Prostate gland (tissue), 2 donors: Measurements from ENCODE around the gene EFCAB8. TPM values are rescaled to one million over a fixed set of nuclear protein-coding genes. Genes with fewer than 3 reads are reported as not detected.

Source experiments
- DNase-seq: peaks from one replicate; pipeline ENCODE4 v3.0.0-alpha.2; 2019; ENCODE audit warnings: low spot score
- H3K27ac ChIP-seq, 2 donors: fragments of 200-600 bp; sonication (generic); 2 replicates each; pipeline ENCODE4 v1.5.1; 2017 to 2019
- H3K27me3 ChIP-seq: fragments of 200-600 bp; sonication (generic); replicated peaks from 2 replicates; pipeline ENCODE4 v1.5.1; 2019; ENCODE audit not compliant: insufficient read depth
- H3K36me3 ChIP-seq, 2 donors: fragments of 200-600 bp; sonication (generic); 1 replicate in 1 of 2; 2 replicates in 1 of 2; pipeline versions ENCODE4 v1.5.1 to v1.8.1; 2017 to 2019
- H3K4me1 ChIP-seq: fragments of 200-600 bp; sonication (generic); replicated peaks from 2 replicates; pipeline ENCODE4 v1.5.1; 2019
- H3K4me3 ChIP-seq, 2 donors: fragments of 200-600 bp; sonication (generic); 2 replicates each; pipeline ENCODE4 v1.5.1; 2017 to 2019
- H3K9me3 ChIP-seq: fragments of 200-600 bp; sonication (generic); 2 replicates; pipeline ENCODE4 v1.5.1; 2017
- CTCF ChIP-seq, 4 experiments: fragments of 200-600 bp in 2 of 4; fragments of 450-650 bp in 2 of 4; sonication (generic) in 2 of 4; IDR thresholded peaks; 1 replicate in 3 of 4; 2 replicates in 1 of 4; pipeline ENCODE4 v1.5.1; 2016 to 2019; ENCODE audit warnings: antibody characterized with exemption in 4 of 4, mild to moderate bottlenecking in 2 of 4, moderate library complexity in 2 of 4
- POLR2A ChIP-seq: fragments of 450-650 bp; IDR thresholded peaks from one replicate; pipeline ENCODE4 v1.6.1; 2016; ENCODE audit warnings: antibody characterized with exemption, mild to moderate bottlenecking
- POLR2AphosphoS5 ChIP-seq: sonication (generic); formaldehyde crosslinking; IDR thresholded peaks from one replicate; pipeline ENCODE4 v1.6.1; 2017; ENCODE audit warnings: antibody characterized with exemption
- WGBS: methylation state at CpG from one replicate; pipeline ENCODE4 v1.1.5; 2018; 5-methylcytosine and 5-hydroxymethylcytosine counted together
- intact Hi-C: fragments of 100-400 bp; cut with DNase I; formaldehyde crosslinking; loops from one replicate; pipeline ENCODE4 v1.14.2; 2022
- total RNA-seq, 2 donors: library from RNA; depleted of rRNA; stranded (reverse); fragments of >200 nt; gene quantifications; one replicate each; pipeline ENCODE4 v1.1.0, GENCODE V29; 2016

Gene EFCAB8
- total RNA-seq, 2 donors from 2014 or later: 0.87 to 1.8 TPM

GRCh38 chr20:32909896-32910571 is 51.3 kb downstream of the EFCAB8 start:
- intact Hi-C loops: no loop called here
- Histone ChIP-seq H3K9me3 (no peaks in the 10 kb centered on the region), H3K4me1 (no peaks in the 10 kb centered on the region), H3K27ac (no peak overlapping the region), H3K4me3 (no peak overlapping the region), H3K27me3 (no peaks in the 10 kb centered on the region), H3K36me3 (no peaks in the 10 kb centered on the region)
- no peak for DNase-seq
- 85% methylated on average over 14 of the region's 14 CpGs for WGBS
- TF ChIP-seq POLR2A: no peak
- no peak for TF ChIP-seq POLR2AphosphoS5
- TF ChIP-seq CTCF (IDR thresholded peaks at IDR 0.05): no peak

GRCh38 chr20:32911355-32911754 is 52.6 kb downstream of the EFCAB8 start:
- no peaks in the 10 kb centered on the region for H3K4me1 ChIP-seq
- H3K9me3 ChIP-seq: no peaks in the 10 kb centered on the region
- H3K27ac ChIP-seq: no peak overlapping the region
- H3K27me3 ChIP-seq: no peaks in the 10 kb centered on the region
- no peak for DNase-seq
- no peak overlapping the region for H3K4me3 ChIP-seq
- H3K36me3 ChIP-seq: no peaks in the 10 kb centered on the region
- TF ChIP-seq POLR2AphosphoS5 (no peak), POLR2A (no peak), CTCF (IDR thresholded peaks at IDR 0.05) (no peak)
- 71% methylated on average over 13 of the region's 13 CpGs for WGBS
- intact Hi-C loops: no loop called here

- Histone ChIP-seq H3K27me3 (no peaks in the 10 kb centered on the region), H3K4me3 (no peak overlapping the region), H3K9me3 (no peaks in the 10 kb centered on the region), H3K4me1 (no peaks in the 10 kb centered on the region), H3K27ac (no peak overlapping the region), H3K36me3 (no peaks in the 10 kb centered on the region)
- intact Hi-C loops: no loop called here
- no peak for TF ChIP-seq POLR2A
- no peak for TF ChIP-seq CTCF (IDR thresholded peaks at IDR 0.05)
- WGBS: 96% methylated on average over 1 of the region's 1 CpG
- no peak for DNase-seq
Measured at GRCh38 chr20:32912688-32913087, 54.0 kb downstream of the EFCAB8 start.

DNA sequence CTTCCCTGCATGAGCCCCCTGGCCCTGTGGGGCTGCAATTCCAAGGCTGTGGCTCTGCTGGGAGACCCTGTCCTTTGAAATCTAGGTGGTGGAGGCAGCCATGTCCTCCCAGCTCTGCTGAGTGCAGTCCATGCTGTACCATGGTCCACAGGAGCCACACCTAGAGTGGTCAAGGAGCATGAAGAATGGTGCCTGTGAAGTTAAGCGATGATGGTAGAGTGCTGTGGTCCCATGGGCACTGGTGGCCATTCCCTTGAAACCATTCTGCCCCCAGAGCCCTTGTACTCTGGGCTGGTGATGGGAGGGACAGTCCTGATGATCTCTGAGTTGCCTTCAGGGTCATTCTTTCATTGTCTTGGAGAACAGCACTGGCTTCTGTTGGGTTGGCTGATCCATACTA is 55.3 kb downstream of the EFCAB8 start:
- intact Hi-C loops: no loop called here
- no peaks in the 10 kb centered on the region for H3K9me3 ChIP-seq
- DNase-seq: no peak
- no peak overlapping the region for H3K27ac ChIP-seq
- 100% methylated on average over 1 of the region's 1 CpG for WGBS
- no peak overlapping the region for H3K4me3 ChIP-seq
- TF ChIP-seq POLR2AphosphoS5: no peak
- no peak for TF ChIP-seq CTCF (IDR thresholded peaks at IDR 0.05)
- TF ChIP-seq POLR2A: no peak
- H3K36me3 ChIP-seq: no peaks in the 10 kb centered on the region
- H3K27me3 ChIP-seq: no peaks in the 10 kb centered on the region
- H3K4me1 ChIP-seq: no peaks in the 10 kb centered on the region

DNA sequence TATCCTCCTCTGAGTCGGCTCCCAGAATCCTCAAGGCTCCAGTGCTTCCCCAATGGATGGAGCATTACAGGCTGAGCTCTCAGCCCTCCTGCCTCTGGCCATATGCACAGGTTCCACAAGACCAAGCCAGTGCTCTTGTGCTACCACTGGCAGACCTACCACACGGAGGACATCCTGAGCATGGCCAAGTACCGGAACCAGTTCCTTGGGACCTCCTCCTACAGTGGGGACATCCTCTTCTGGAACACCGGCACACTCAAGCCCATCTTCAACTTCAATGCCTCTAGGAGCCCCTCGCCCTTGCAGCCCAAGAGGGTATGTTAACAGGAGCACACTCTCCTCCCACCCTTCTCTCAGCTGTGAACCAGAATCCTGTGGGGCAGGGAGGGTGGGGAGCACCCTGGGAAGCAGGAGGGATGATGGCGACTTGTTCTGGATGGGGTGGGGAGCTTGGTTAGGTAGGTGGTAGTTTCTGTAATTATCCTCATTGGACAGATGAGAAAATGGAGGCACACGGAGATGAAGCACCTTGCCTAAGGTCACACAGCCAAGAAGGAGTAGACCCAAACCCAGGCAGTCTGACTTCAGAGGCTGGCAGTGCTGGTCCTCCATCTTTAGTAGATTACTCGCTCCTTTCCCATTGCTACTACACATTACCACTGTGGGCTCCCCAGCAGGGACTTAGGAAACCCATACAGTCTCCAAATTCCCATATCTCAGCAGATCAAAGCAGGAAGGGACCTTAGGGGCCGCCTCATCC is 58.6 kb downstream of the EFCAB8 start:
- H3K36me3 ChIP-seq: no peaks in the 10 kb centered on the region
- TF ChIP-seq CTCF (IDR thresholded peaks at IDR 0.05) (no peak), POLR2A (no peak), POLR2AphosphoS5 (no peak)
- no peak for DNase-seq
- H3K27me3 ChIP-seq: no peaks in the 10 kb centered on the region
- H3K9me3 ChIP-seq: no peaks in the 10 kb centered on the region
- WGBS: 77% methylated on average over 9 of the region's 9 CpGs
- H3K4me1 ChIP-seq: no peaks in the 10 kb centered on the region
- intact Hi-C loops: no loop called here
- H3K4me3 ChIP-seq: no peak overlapping the region
- no peak overlapping the region for H3K27ac ChIP-seq
